Adrenal gland (tissue), 5 donors: ENCODE data around the gene ATP4A.

Experiments used
- CTCF ChIP-seq, 6 experiments: fragments of 450-650 bp in 4 of 6; fragments of 200-600 bp in 2 of 6; sonication (generic) in 1 of 6; IDR thresholded peaks; 1 replicate in 5 of 6; 2 replicates in 1 of 6; pipeline versions ENCODE4 v1.5.1 to v1.8.0; 2016 to 2021; ENCODE audit warnings: antibody characterized with exemption in 6 of 6, mild to moderate bottlenecking in 2 of 6, moderate library complexity in 1 of 6
- POLR2A ChIP-seq, 2 donors: fragments of 450-650 bp; IDR thresholded peaks; one replicate each; pipeline ENCODE4 v1.6.1; 2017; ENCODE audit warnings: antibody characterized with exemption in 2 of 2, mild to moderate bottlenecking in 2 of 2, moderate library complexity in 1 of 2
- donor health status: DM: no; HTN: no; CAD: no.

DNA sequence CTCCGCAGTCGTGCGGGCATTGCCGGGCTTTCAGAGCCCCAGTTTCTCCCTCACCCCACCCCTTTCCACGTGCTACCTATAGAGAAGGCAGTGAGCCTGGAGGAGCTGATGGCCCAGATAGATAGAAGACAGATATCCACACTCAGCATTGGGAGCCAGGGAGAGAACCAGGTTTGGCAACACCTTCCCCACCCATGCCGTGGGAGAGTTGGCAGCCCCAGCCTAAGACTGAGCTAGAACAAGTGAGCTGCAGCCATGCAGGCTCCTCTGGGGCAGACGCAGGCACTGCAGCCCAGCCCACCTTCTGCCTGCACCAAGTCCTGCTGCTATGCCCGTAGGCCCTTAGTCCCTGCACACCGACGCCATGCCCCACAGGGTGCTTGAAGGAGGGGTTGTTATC lies 62.8 kb downstream of the ATP4A start:
- TF ChIP-seq CTCF (IDR thresholded peaks at IDR 0.05) (no peak), POLR2A (IDR thresholded peaks at IDR 0.05) (no peak)
